ACHN (cell line): ENCODE data around the gene KCNG3.

Experiments
- DNase-seq: peaks from one replicate; pipeline ENCODE4 v3.0.0-alpha.2; 2015
- in situ Hi-C: cut with HindIII; loops from 2 replicates; pipeline ENCODE4 v1.10.0; 2017; ENCODE audit warnings: low sequenced_read_pairs, low pct_ligation_motif_present, low pct_unique_long_range_greater_than_20kb

KCNG3 gene

GRCh38 chr2:42494355-42495233, 812 bp upstream of the KCNG3 start:
- DNase-seq = peak; percentile 86
- in situ Hi-C loops = loop anchor here (10.0 kb wide), 1 partner anchor 170 kb away; no protein-coding TSS in a partner anchor

DNA sequence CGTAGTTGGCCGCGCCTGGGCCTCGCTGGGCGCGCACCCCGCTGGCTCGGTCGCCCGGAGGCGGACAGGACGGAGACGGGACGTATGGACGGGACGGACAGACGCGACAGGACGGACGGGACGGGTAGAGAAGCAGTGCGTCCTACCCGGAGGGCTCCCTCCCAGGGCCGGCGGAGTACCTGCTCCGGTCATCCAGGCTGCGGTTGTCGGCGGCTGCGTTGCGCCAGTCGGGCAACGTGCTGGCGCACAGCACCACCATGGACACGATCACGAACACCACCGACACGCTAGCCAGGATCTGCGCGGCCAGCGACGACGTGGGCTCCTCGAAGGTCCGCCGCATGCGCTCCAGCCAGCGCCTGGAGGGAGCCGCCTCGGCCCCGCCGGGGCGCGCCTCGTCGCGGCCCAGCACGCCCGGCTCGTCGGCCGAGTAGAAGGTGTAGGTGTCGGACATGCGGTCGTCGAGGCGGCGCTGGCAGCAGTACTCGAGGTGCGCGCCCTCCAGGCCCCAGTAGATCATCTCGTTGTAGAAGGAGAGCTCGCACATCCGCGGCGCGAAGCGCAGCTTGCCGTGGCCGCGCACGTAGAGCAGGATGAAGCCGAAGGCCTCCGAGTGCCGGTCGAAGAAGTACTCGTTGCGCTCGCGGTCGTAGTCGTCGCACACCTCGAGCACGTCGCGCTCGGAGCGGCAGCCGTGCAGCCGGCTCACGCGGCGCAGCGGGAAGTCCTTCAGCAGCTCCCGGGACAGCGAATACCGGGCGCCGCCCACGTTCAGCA, 903 bp downstream of the KCNG3 start:
- DNase-seq = peak; percentile 56
- in situ Hi-C loops = loop anchor here (10.0 kb wide), 1 partner anchor 172 kb away; no protein-coding TSS in a partner anchor

DNA sequence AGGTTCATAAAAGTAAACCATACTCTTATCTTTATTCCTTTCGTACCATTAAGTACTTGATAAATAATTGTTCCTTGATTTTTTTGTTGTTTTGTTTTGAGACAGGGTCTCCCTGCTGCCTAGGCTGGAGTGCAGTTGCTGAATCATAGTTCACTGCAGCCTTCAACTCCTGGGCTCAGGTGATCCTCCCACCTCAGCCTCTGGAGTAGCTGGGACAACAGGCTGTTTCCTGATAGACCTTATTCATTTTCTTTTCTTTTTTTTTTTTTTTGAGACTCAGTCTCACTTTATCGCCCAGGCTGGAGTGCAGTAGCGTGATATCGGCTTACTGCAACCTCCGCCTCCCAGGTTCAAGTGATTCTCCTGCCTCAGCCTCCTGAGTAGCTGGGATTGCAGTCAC, 5.5 kb downstream of the KCNG3 start:
- in situ Hi-C loops = no loop called here
- no peak for DNase-seq

- in situ Hi-C loops = no loop called here
Observed at GRCh38 chr2:42486145-42486906, 7.5 kb downstream of the KCNG3 start.

DNA sequence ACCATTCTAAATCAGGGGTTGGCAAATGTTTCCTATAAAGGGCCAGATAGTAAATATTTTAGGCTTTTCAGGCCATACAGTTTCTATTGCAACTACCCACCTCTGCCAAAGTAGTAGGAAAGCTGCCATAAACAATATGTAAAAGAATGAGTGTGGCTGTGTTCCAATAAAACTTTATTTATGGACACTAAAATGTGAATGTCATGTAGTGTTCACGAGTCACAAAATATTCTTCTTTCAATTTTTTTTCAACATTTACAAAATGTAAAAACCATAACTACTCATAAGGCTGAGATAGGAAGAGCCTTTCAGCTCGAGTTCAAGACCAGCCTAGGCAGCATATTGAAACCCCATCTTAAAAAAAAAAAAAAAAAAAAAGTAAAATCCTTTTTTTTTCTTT, 13.4 kb downstream of the KCNG3 start:
- in situ Hi-C loops = no loop called here
- no peak for DNase-seq

More at GRCh38 chr2:42486145-42486906, 7.5 kb downstream of the KCNG3 start:
- no peak for DNase-seq

DNA sequence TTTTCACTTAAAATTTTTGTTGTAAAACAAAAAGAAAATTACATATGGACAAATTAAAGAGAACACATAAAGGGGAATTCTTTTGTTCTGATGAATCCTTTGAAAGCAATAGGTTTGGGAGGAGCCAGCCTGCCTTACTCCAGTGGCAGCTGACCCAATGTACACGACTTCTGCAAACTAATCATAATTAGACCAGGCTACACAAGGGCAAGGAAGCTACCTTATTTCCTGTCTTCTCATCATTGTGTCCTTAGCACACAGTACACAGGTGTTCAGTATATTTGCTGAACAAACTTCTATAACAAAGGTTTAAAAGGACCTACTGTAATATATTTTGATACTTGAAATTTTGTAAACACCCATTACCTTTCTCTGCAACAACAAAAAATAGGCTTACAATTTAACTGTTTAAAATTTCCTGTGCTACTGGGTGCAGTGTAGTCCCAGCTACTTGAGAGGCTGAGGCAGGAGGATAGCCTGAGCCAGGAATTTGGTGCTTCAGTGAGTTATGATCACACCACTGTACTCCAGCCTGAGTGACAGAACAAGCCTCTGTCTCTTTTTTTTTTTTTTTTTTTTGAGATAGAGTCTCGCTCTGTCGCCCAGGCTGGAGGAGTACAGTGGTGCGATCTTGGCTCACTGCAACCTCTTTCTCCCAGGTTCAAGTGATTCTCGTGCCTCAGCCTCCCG, 18.9 kb downstream of the KCNG3 start:
- in situ Hi-C loops = no loop called here
- no peak for DNase-seq

GRCh38 chr2:42470706-42471105, 23.1 kb downstream of the KCNG3 start:
- no peak for DNase-seq
- in situ Hi-C loops = no loop called here

DNA sequence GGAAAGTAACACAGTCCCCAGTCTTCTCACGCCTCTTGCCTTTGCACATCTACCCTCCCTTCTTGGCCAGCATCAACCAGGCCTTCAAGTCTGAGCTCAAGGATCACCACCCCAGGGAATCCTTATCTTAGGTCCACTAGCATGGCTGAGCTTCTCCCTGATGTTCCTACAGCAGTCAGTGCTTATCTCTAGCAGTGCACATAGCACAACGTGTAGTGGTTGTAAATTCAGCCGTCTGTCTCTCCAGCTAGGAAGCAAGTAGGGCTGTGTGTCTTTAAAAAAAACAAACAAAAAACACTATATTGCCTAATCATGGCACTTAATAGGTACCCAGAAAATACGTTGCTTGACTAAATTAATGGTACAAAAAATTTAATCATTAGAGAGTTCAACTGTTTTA, 29.2 kb downstream of the KCNG3 start:
- in situ Hi-C loops = no loop called here
- DNase-seq = no peak

DNA sequence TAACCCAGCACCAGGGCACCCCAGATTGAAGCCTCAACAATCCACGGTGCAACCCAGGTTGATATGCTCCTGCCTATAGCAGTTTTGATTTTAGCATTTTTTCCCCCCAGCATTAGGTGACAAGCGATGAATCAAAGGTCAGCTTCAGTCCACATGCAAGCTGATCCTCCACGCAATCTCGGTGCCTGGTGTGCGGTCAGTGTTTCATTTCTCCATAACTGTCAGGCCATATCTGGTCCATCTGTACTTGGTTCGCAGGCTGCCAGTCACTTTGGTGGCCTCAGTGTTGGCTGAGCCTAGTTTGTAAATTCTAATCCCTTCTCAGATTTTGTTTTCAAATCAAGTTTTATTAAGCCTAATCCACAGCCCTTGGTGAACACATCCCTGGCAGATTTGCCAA, 30.2 kb downstream of the KCNG3 start:
- DNase-seq = no peak
- in situ Hi-C loops = no loop called here

DNA sequence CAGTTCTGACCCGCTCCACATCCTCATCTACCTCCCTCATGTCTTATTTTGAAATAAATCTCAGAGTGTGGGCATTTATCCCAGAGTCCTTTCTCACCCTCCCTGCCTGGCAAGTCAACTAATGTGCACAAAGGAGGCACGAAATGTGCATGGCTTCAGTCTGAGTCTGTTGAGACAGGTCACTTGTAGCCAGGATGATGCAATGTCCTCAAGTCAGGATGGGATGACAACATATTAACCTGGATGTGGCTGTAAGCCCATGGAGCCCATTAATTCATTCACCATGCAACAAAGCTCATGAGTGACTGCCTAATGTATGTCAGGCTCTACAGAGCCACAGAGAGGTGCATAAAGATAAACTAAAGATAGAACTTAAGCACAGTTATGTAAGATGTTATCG, 34.5 kb downstream of the KCNG3 start:
- in situ Hi-C loops = no loop called here
- DNase-seq = no peak

- no peak for DNase-seq
- in situ Hi-C loops = no loop called here
Observed at GRCh38 chr2:42458396-42458795, 35.4 kb downstream of the KCNG3 start.

DNA sequence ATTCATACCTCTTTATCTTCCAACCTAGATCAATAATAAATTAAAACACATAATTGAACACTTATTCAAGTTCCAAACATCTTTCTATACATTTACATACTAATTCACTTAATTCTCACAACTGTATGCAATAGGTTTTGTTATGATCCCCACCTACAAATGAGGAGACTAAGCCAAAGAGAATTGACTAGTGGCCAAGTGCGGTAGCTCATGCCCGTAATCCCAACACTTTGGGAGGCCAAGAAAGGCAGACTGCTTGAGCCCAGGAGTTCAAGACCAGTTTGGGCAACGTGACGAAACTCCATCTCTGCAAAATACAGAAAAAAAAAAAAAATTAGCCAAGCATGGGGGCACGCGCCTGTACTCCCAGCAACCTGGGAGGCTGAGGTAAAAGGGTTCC, 36.8 kb downstream of the KCNG3 start:
- in situ Hi-C loops = no loop called here
- peak; percentile 14 for DNase-seq

GRCh38 chr2:42456126-42456839, 37.5 kb downstream of the KCNG3 start:
- in situ Hi-C loops = no loop called here
- no peak for DNase-seq

DNA sequence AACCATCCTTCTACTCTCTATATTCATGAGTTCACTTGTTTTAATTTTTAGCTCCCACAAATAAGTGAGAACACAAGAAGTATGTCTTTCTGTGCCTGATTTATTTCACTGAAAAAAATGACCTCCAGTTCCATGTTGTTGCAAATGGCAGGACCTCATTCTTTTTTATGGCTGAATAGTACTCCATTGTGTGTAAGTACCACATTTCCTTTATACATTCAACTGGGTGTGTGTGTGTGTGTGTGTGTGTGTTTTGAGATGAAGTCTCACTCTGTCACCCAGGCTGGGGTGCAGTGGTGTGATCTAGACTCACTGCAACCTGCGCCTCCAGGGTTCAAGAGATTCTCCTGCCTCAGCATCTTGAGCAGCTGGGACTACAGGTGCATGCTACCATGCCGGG, 41.2 kb downstream of the KCNG3 start:
- no peak for DNase-seq
- in situ Hi-C loops = no loop called here

GRCh38 chr2:42450136-42450535, 43.6 kb downstream of the KCNG3 start:
- peak; percentile 20 for DNase-seq

GRCh38 chr2:42449163-42450087, 44.4 kb downstream of the KCNG3 start:
- DNase-seq = no peak
- in situ Hi-C loops = no loop called here

More at GRCh38 chr2:42450136-42450535, 43.6 kb downstream of the KCNG3 start:
- in situ Hi-C loops = no loop called here

DNA sequence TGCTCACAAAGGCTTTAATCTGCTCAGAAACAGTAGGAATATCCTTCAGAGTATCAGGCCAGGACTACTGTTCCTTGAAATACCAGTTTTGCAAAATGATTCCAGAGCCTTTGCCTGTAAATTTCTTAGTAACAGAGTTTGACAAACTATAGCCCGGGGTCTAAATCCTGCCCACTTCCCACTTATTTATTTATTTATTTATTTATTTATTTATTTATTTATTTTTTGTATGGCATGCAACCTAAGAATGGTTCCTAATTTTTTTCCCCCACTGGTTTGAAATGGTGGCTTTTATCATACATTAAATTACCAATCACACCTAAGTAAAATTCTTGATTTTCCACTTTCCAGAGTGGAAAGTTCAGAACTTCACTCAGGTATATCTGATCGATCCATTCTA, 45.6 kb downstream of the KCNG3 start:
- in situ Hi-C loops = no loop called here
- DNase-seq = no peak
